HG03175 (cell line): ENCODE results near the gene PARD3B.
"Not testable (repeated sequence)": the region's sequence is repeated elsewhere in the genome, so short reads cannot be mapped to it uniquely, and the experiment has no call there.

ENCODE experiments used
- ATAC-seq: cut with Tn5 transposase; IDR thresholded peaks from one replicate; pipeline ENCODE4 v1.9.1; 2021; ENCODE audit warnings: mild to moderate bottlenecking, moderate library complexity; ENCODE audit not compliant: unreplicated experiment

PARD3B gene

GRCh38 chr2:204538182-204539018 is 6.9 kb upstream of the PARD3B start:
- ATAC-seq: no peak

- ATAC-seq: no peak
Measured at GRCh38 chr2:204539019-204539385, 6.3 kb upstream of the PARD3B start.

GRCh38 chr2:204541637-204542036 is 3.6 kb upstream of the PARD3B start:
- no peak for ATAC-seq

GRCh38 chr2:204542982-204543608 is 2.2 kb upstream of the PARD3B start:
- ATAC-seq: no peak

- ATAC-seq: peak; percentile 8
Measured at GRCh38 chr2:204545861-204546735, 823 bp downstream of the PARD3B start.

- ATAC-seq: no peak
Measured at GRCh38 chr2:204550751-204551511, 5.7 kb downstream of the PARD3B start.

- no peak for ATAC-seq
Measured at GRCh38 chr2:204551512-204551863, 6.2 kb downstream of the PARD3B start.

GRCh38 chr2:204557604-204558003 is 12.3 kb downstream of the PARD3B start:
- ATAC-seq: no peak

GRCh38 chr2:204559358-204559757 is 14.1 kb downstream of the PARD3B start:
- ATAC-seq: not testable (repeated sequence)

- ATAC-seq: no peak
Measured at GRCh38 chr2:204560902-204561301, 15.6 kb downstream of the PARD3B start.

- no peak for ATAC-seq
Measured at GRCh38 chr2:204561771-204562170, 16.5 kb downstream of the PARD3B start.

- ATAC-seq: no peak
Measured at GRCh38 chr2:204566439-204566838, 21.2 kb downstream of the PARD3B start.

- ATAC-seq: no peak
Measured at GRCh38 chr2:204570421-204570820, 25.1 kb downstream of the PARD3B start.

GRCh38 chr2:204571041-204571440 is 25.8 kb downstream of the PARD3B start:
- ATAC-seq: no peak

GRCh38 chr2:204571911-204572310 is 26.6 kb downstream of the PARD3B start:
- no peak for ATAC-seq

- ATAC-seq: no peak
Measured at GRCh38 chr2:204573221-204573620, 27.9 kb downstream of the PARD3B start.

GRCh38 chr2:204574486-204574885 is 29.2 kb downstream of the PARD3B start:
- ATAC-seq: no peak

GRCh38 chr2:204575463-204575862 is 30.2 kb downstream of the PARD3B start:
- ATAC-seq: no peak

- ATAC-seq: no peak
Measured at GRCh38 chr2:204576362-204576979, 31.2 kb downstream of the PARD3B start.

- ATAC-seq: no peak
Measured at GRCh38 chr2:204578928-204579598, 33.8 kb downstream of the PARD3B start.
